T-helper 1 cell (primary cell): Measurements from ENCODE around the gene PFAS.

Source experiments
- DNase-seq, 5 donors: peaks; one replicate each; pipeline ENCODE4 v3.0.0-alpha.2; 2012 to 2020

The PFAS gene

GRCh38 chr17:8300627-8301242 is 51.6 kb downstream of the PFAS start:
- peak; percentile 30 to 74 (median 50) for DNase-seq

GRCh38 chr17:8310601-8311123 is 61.6 kb downstream of the PFAS start:
- no peak for DNase-seq

GRCh38 chr17:8311131-8311790 is 62.2 kb downstream of the PFAS start:
- no peak for DNase-seq

- no peak for DNase-seq
Observed at GRCh38 chr17:8312251-8312650, 63.2 kb downstream of the PFAS start.

GRCh38 chr17:8312726-8313600 is 63.9 kb downstream of the PFAS start:
- DNase-seq, result no peak

- DNase-seq, result no peak
Observed at GRCh38 chr17:8314797-8315763, 66.0 kb downstream of the PFAS start.

- DNase-seq, result no peak
Observed at GRCh38 chr17:8315764-8316217, 66.7 kb downstream of the PFAS start.

- DNase-seq, result no peak
Observed at GRCh38 chr17:8318010-8318935, 69.2 kb downstream of the PFAS start.
